Parathyroid adenoma (tissue), 2 donors: ENCODE measurements around the gene NUDT14.

Experiments
- H2AFZ ChIP-seq: fragments of 300-600 bp; sonication (generic); one replicate; pipeline ENCODE4 v1.7.0; 2017; ENCODE audit warnings: antibody characterized with exemption, mild to moderate bottlenecking
- H3K27ac ChIP-seq: fragments of 300-600 bp; sonication (generic); one replicate; pipeline ENCODE4 v1.7.0; 2017
- H3K27me3 ChIP-seq: fragments of 300-600 bp; sonication (generic); one replicate; pipeline ENCODE4 v1.7.0; 2017; ENCODE audit warnings: low read length; ENCODE audit not compliant: control insufficient read depth, insufficient read depth
- H3K36me3 ChIP-seq: fragments of 300-600 bp; sonication (generic); one replicate; pipeline ENCODE4 v1.7.0; 2017; ENCODE audit warnings: low read length; ENCODE audit not compliant: control insufficient read depth, insufficient read depth
- H3K4me1 ChIP-seq: fragments of 300-600 bp; sonication (generic); one replicate; pipeline ENCODE4 v1.7.0; 2017; ENCODE audit warnings: control low read depth
- H3K4me2 ChIP-seq: fragments of 300-600 bp; sonication (generic); one replicate; pipeline ENCODE4 v1.7.0; 2017; ENCODE audit warnings: low read length
- H3K4me3 ChIP-seq: fragments of 300-600 bp; sonication (generic); one replicate; pipeline ENCODE4 v1.7.0; 2017; ENCODE audit warnings: low read depth, low read length
- H3K79me2 ChIP-seq: fragments of 300-600 bp; sonication (generic); one replicate; pipeline ENCODE4 v1.7.0; 2017; ENCODE audit warnings: control low read depth
- H3K9ac ChIP-seq: fragments of 300-600 bp; sonication (generic); one replicate; pipeline ENCODE4 v1.7.0; 2017; ENCODE audit warnings: mild to moderate bottlenecking
- H3K9me3 ChIP-seq: fragments of 300-600 bp; sonication (generic); one replicate; pipeline ENCODE4 v1.7.0; 2017; ENCODE audit warnings: low read length; ENCODE audit not compliant: control insufficient read depth
- TF ChIP-seq, protein P1 (sequence below): fragments of 300-600 bp; sonication (generic); IDR thresholded peaks from one replicate; pipeline ENCODE4 v1.7.0; 2017; ENCODE audit warnings: antibody characterized with exemption, mild to moderate bottlenecking
- donor health status: primary hyperparathyroidism.

Gene NUDT14

GRCh38 chr14:105172476-105172875 is 8.6 kb downstream of the NUDT14 start:
- H3K36me3 ChIP-seq = no peaks in the 10 kb centered on the region
- no peaks in the 10 kb centered on the region for H3K79me2 ChIP-seq
- TF ChIP-seq, protein P1, sequence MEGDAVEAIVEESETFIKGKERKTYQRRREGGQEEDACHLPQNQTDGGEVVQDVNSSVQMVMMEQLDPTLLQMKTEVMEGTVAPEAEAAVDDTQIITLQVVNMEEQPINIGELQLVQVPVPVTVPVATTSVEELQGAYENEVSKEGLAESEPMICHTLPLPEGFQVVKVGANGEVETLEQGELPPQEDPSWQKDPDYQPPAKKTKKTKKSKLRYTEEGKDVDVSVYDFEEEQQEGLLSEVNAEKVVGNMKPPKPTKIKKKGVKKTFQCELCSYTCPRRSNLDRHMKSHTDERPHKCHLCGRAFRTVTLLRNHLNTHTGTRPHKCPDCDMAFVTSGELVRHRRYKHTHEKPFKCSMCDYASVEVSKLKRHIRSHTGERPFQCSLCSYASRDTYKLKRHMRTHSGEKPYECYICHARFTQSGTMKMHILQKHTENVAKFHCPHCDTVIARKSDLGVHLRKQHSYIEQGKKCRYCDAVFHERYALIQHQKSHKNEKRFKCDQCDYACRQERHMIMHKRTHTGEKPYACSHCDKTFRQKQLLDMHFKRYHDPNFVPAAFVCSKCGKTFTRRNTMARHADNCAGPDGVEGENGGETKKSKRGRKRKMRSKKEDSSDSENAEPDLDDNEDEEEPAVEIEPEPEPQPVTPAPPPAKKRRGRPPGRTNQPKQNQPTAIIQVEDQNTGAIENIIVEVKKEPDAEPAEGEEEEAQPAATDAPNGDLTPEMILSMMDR = no peak
- no peak overlapping the region for H3K27ac ChIP-seq
- no peak overlapping the region for H3K4me2 ChIP-seq
- peaks cover 12% of the 10 kb centered on the region for H3K4me1 ChIP-seq
- H3K9me3 ChIP-seq = no peaks in the 10 kb centered on the region
- no peaks in the 10 kb centered on the region for H3K27me3 ChIP-seq
- no peak overlapping the region for H3K9ac ChIP-seq
- no peak overlapping the region for H3K4me3 ChIP-seq
- H2AFZ ChIP-seq = no peak overlapping the region

DNA sequence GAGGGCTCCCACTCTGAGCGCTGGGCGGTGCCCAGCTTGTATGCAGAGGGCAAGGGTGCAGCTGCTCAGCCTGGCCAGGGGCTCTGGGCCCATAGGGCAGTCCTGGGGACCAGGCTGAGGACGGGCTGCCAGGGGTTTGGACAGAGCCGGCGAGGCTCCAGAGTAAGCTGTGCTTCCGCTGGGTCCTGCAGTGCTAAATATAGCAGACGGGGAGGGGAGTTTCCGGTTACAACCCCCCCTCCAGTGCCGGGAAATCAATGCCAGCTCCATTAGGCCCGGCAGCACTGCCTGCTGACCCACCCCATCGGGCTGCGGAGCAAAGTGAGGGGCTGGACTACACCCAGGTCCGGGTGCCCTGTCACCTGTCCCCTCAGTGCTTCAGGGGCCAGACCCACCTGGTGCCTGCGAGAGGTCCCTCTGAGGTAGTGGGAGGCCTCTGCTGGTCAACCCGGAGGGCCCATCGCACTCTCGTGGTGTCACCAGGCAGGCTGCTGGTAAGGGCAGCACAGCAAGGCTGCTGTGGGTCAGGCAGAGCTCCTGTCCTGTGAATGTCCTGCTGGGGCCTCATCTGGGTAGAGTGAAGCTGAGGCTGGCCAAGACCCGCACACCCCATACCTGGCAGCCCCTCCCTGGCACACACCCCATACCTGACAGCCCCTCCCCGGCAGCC is 10.0 kb downstream of the NUDT14 start:
- H3K9ac ChIP-seq = no peak overlapping the region
- H2AFZ ChIP-seq = peak overlapping the region; percentile 45
- H3K27ac ChIP-seq = no peak overlapping the region
- no peaks in the 10 kb centered on the region for H3K79me2 ChIP-seq
- no peaks in the 10 kb centered on the region for H3K27me3 ChIP-seq
- H3K4me2 ChIP-seq = no peak overlapping the region
- no peaks in the 10 kb centered on the region for H3K36me3 ChIP-seq
- peaks cover 22% of the 10 kb centered on the region for H3K4me1 ChIP-seq
- no peaks in the 10 kb centered on the region for H3K9me3 ChIP-seq
- H3K4me3 ChIP-seq = no peak overlapping the region
- TF ChIP-seq, protein P1 = no peak

- no peak overlapping the region for H3K4me2 ChIP-seq
These were observed 11.1 kb downstream of the NUDT14 start for GRCh38 chr14:105169776-105170655.

GRCh38 chr14:105168979-105169507 is 12.1 kb downstream of the NUDT14 start:
- Histone ChIP-seq H3K4me3 (no peak overlapping the region), H3K9ac (no peak overlapping the region), H3K36me3 (no peaks in the 10 kb centered on the region), H3K4me2 (no peak overlapping the region), H3K9me3 (no peaks in the 10 kb centered on the region), H3K4me1 (peaks cover 29% of the 10 kb centered on the region), H3K27ac (no peak overlapping the region), H3K27me3 (no peaks in the 10 kb centered on the region), H3K79me2 (no peaks in the 10 kb centered on the region), H2AFZ (peak overlapping the region; percentile 22)
- TF ChIP-seq, protein P1 = no peak

More at GRCh38 chr14:105169776-105170655, 11.1 kb downstream of the NUDT14 start:
- no peak overlapping the region for H3K27ac ChIP-seq
- H2AFZ ChIP-seq = no peak overlapping the region
- TF ChIP-seq, protein P1 = no peak
- no peaks in the 10 kb centered on the region for H3K79me2 ChIP-seq
- no peak overlapping the region for H3K9ac ChIP-seq
- H3K27me3 ChIP-seq = no peaks in the 10 kb centered on the region
- no peak overlapping the region for H3K4me3 ChIP-seq
- H3K9me3 ChIP-seq = no peaks in the 10 kb centered on the region
- H3K36me3 ChIP-seq = no peaks in the 10 kb centered on the region
- H3K4me1 ChIP-seq = peaks cover 29% of the 10 kb centered on the region
